ENCODE results near the gene AKAP5. TPM values are rescaled to one million over a fixed set of nuclear protein-coding genes. Genes with fewer than 3 reads are reported as not detected.

AKAP5 gene
- total and polyA plus RNA-seq, 2 donors (not counting 1 experiment from before 2014, with no cell fraction given), result 0.21 to 1.4 TPM

DNA sequence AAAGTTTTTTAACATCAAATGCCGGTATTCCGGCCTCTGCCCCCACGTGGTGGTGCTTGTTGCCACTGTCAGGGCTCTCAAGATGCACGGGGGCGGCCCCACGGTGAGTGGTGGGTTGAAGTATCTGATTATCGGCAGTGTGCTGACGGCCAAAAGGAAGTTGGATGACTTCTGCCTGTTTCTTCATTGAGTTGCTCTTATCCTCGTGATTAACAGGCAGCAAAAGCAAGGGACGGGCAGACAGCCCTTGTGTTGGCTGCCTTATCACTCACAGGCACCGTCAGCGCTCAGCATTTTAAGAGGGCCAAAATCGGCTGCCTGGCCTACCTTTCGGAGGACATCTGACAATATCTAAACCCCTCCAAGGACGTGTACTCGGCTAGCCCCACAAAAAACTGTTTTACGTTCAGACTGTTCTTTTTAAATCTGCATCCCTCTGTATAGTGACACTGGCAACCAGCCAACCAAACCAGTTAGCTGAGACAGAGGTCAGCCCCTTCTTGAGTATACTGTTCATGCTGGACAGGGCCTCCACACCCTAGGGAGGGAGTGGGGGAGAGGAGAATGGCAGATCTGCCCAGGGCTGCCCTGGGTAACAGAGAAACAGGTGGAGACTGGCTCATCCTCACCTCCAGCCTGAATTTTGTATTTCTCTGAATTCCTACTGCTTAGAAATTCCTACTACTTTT lies 22.9 kb upstream of the AKAP5 start:
- CTCF ChIA-PET, result interaction anchor here (0.9 to 1.0 kb wide), 2 partner anchors 12 to 37 kb away, joined by 3 to 4 read pairs; no protein-coding TSS in a partner anchor
- Histone ChIP-seq H3K36me3 (replicated peaks in 1 of 2; ENCODE audit: control extremely low read depth in 1 of 2, control insufficient read depth in 1 of 2, extremely low read depth in 1 of 2, insufficient read depth in 2 of 2, low read length in 1 of 2) (peaks cover 25 to 55% of the 10 kb centered on the region in 2 experiments), H3K4me3 (ENCODE audit: control extremely low read depth in 1 of 5, extremely low read depth in 1 of 5, insufficient read depth in 1 of 5, low read depth in 2 of 5, low read length in 4 of 5) (no peak overlapping the region), H3K79me2 (ENCODE audit: control insufficient read depth, insufficient read depth, low read length) (no peaks in the 10 kb centered on the region), H3K9me3 (ENCODE audit: control extremely low read depth in 1 of 3, control insufficient read depth in 2 of 3, insufficient read depth in 1 of 3, low read length in 2 of 3) (no peaks in the 10 kb centered on the region), H2AFZ (ENCODE audit: insufficient read depth, low read depth, low read length, poor library complexity, severe bottlenecking) (no peak overlapping the region), H3K4me1 (ENCODE audit: control insufficient read depth in 2 of 2, insufficient read depth in 2 of 2, low read length in 2 of 2) (peaks cover 22 to 28% of the 10 kb centered on the region in 2 donors), H3K27me3 (replicated peaks in 1 of 4; ENCODE audit: control extremely low read depth in 1 of 4, control insufficient read depth in 3 of 4, insufficient read depth in 4 of 4, low read length in 3 of 4) (no peaks in the 10 kb centered on the region), H4K20me1 (ENCODE audit: control insufficient read depth, insufficient read depth, low read length, poor library complexity, severe bottlenecking) (no peaks in the 10 kb centered on the region), H3K4me2 (replicated peaks; ENCODE audit: low read depth, low read length, poor library complexity, severe bottlenecking) (no peak overlapping the region), H3K27ac (ENCODE audit: low read length in 2 of 2) (no peak overlapping the region), H3K9ac (ENCODE audit: low read length) (no peak overlapping the region)
- ATAC-seq (ENCODE audit: low read depth) (no peak), DNase-seq (no peak)
- WGBS (ENCODE audit: insufficient coverage), result 94% methylated on average over 17 of the region's 17 CpGs
- TF ChIP-seq, protein P1, sequence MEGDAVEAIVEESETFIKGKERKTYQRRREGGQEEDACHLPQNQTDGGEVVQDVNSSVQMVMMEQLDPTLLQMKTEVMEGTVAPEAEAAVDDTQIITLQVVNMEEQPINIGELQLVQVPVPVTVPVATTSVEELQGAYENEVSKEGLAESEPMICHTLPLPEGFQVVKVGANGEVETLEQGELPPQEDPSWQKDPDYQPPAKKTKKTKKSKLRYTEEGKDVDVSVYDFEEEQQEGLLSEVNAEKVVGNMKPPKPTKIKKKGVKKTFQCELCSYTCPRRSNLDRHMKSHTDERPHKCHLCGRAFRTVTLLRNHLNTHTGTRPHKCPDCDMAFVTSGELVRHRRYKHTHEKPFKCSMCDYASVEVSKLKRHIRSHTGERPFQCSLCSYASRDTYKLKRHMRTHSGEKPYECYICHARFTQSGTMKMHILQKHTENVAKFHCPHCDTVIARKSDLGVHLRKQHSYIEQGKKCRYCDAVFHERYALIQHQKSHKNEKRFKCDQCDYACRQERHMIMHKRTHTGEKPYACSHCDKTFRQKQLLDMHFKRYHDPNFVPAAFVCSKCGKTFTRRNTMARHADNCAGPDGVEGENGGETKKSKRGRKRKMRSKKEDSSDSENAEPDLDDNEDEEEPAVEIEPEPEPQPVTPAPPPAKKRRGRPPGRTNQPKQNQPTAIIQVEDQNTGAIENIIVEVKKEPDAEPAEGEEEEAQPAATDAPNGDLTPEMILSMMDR (IDR thresholded peaks at IDR 0.05), result no peak
- TF ChIP-seq EZH2 (IDR thresholded peaks at IDR 0.05; ENCODE audit: borderline replicate concordance, insufficient read depth, low read depth, low read length, poor library complexity, severe bottlenecking), result no peak
- Mint-ChIP-seq H3K9me3 (ENCODE audit: insufficient read depth) (no peaks in the 10 kb centered on the region), H3K27me3 (no peaks in the 10 kb centered on the region), H3K4me3 (no peak overlapping the region), H3K27ac (no peak overlapping the region), H3K4me1 (peaks cover 30% of the 10 kb centered on the region)
- POLR2A ChIA-PET, result no interaction called here
- intact Hi-C loops (cut with micrococcal nuclease), result no loop called here

DNA sequence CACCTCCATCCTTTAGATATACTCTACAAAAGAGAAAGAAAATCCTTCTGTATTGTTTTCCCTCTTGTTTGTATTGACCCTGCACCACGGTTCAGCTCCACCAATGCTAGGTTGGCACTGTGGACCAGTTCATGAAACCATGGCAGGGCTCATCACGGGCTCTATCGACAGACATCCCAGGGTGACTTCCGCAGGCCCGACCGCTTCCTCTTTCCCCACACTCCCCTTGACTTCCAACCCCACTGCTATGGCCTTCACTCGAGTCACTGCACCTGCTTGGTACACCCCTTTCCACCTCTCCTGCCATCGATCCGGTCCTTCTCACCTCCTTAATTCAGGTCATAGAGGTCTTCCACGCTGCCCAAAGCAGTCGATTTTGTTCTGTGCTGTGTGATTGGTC lies 21.2 kb upstream of the AKAP5 start:
- Histone ChIP-seq H3K4me3 (ENCODE audit: control extremely low read depth in 1 of 5, extremely low read depth in 1 of 5, insufficient read depth in 1 of 5, low read depth in 2 of 5, low read length in 4 of 5) (no peak overlapping the region), H3K79me2 (ENCODE audit: control insufficient read depth, insufficient read depth, low read length) (no peaks in the 10 kb centered on the region), H3K27me3 (replicated peaks in 1 of 4; ENCODE audit: control extremely low read depth in 1 of 4, control insufficient read depth in 3 of 4, insufficient read depth in 4 of 4, low read length in 3 of 4) (no peaks in the 10 kb centered on the region), H3K4me1 (ENCODE audit: control insufficient read depth in 2 of 2, insufficient read depth in 2 of 2, low read length in 2 of 2) (peaks cover 22 to 30% of the 10 kb centered on the region in 2 donors), H4K20me1 (ENCODE audit: control insufficient read depth, insufficient read depth, low read length, poor library complexity, severe bottlenecking) (no peaks in the 10 kb centered on the region), H3K9ac (ENCODE audit: low read length) (peak overlapping the region; percentile 42), H3K36me3 (replicated peaks in 1 of 2; ENCODE audit: control extremely low read depth in 1 of 2, control insufficient read depth in 1 of 2, extremely low read depth in 1 of 2, insufficient read depth in 2 of 2, low read length in 1 of 2) (peaks cover 15 to 43% of the 10 kb centered on the region in 2 experiments), H3K4me2 (replicated peaks; ENCODE audit: low read depth, low read length, poor library complexity, severe bottlenecking) (peak overlapping the region; percentile 63), H3K27ac (ENCODE audit: low read length in 2 of 2) (peak overlapping the region; percentile 77 to 99), H2AFZ (ENCODE audit: insufficient read depth, low read depth, low read length, poor library complexity, severe bottlenecking) (no peak overlapping the region), H3K9me3 (ENCODE audit: control extremely low read depth in 1 of 3, control insufficient read depth in 2 of 3, insufficient read depth in 1 of 3, low read length in 2 of 3) (no peaks in the 10 kb centered on the region)
- TF ChIP-seq, protein P1 (IDR thresholded peaks at IDR 0.05), result no peak
- TF ChIP-seq EZH2 (IDR thresholded peaks at IDR 0.05; ENCODE audit: borderline replicate concordance, insufficient read depth, low read depth, low read length, poor library complexity, severe bottlenecking), result no peak
- peak; percentile 38 for DNase-seq
- ATAC-seq (ENCODE audit: low read depth), result no peak
- Mint-ChIP-seq H3K4me1 (peaks cover 40% of the 10 kb centered on the region), H3K4me3 (no peak overlapping the region), H3K9me3 (ENCODE audit: insufficient read depth) (no peaks in the 10 kb centered on the region), H3K27ac (peak overlapping the region; percentile 51), H3K27me3 (no peaks in the 10 kb centered on the region)
- intact Hi-C loops (cut with micrococcal nuclease), result loop anchor here (2.0 kb wide), 1 partner anchor 21 kb away; the partner anchor contains the start of gene AKAP5
- WGBS (ENCODE audit: insufficient coverage), result 88% methylated on average over 9 of the region's 11 CpGs
- CTCF ChIA-PET, result interaction anchor here (0.8 to 4.2 kb wide), 3 partner anchors 13 to 192 kb away, joined by 4 to 54 read pairs (median 5); no protein-coding TSS in a partner anchor
- POLR2A ChIA-PET, result interaction anchor here (3.1 kb wide), 1 partner anchor 61 kb away, joined by 11 read pairs; the partner anchor contains the start of gene ZBTB1
